OCI-LY1 (cell line): ENCODE measurements around the gene DPH1.

Source experiments
- H2AFZ ChIP-seq: fragments of 200-600 bp; sonication (generic), shearing (Covaris generic); 2 replicates; pipeline ENCODE4 v1.6.0; 2014; ENCODE audit warnings: antibody characterized with exemption, mild to moderate bottlenecking, low read length
- H3F3A ChIP-seq: fragments of 200-600 bp; sonication (generic), shearing (Covaris generic); 2 replicates; pipeline ENCODE4 v1.6.0; 2014; ENCODE audit warnings: mild to moderate bottlenecking, antibody characterized with exemption, low read length, moderate library complexity; ENCODE audit not compliant: insufficient read depth
- H3K27ac ChIP-seq: fragments of 200-600 bp; sonication (generic); 2 replicates; pipeline ENCODE4 v1.5.1; 2014; ENCODE audit warnings: low read length, mixed run types, mild to moderate bottlenecking, low read depth; ENCODE audit not compliant: poor library complexity, severe bottlenecking
- H3K27me3 ChIP-seq: fragments of 200-600 bp; sonication (generic); 2 replicates; pipeline ENCODE4 v1.6.0; 2014; ENCODE audit warnings: antibody characterized with exemption, mild to moderate bottlenecking, low read length, moderate library complexity; ENCODE audit not compliant: insufficient read depth
- H3K36me3 ChIP-seq: fragments of 200-600 bp; sonication (generic); 2 replicates; pipeline ENCODE4 v1.6.1; 2014; ENCODE audit warnings: mild to moderate bottlenecking, antibody characterized with exemption, low read length, moderate library complexity, mixed read lengths; ENCODE audit not compliant: insufficient read depth
- H3K4me1 ChIP-seq: fragments of 200-600 bp; sonication (generic); 2 replicates; pipeline ENCODE4 v1.5.1; 2014; ENCODE audit warnings: mild to moderate bottlenecking, low read length, moderate library complexity; ENCODE audit not compliant: insufficient read depth, severe bottlenecking
- H3K4me2 ChIP-seq: fragments of 200-600 bp; sonication (generic), shearing (Covaris generic); 2 replicates; pipeline ENCODE4 v1.6.1; 2014; ENCODE audit warnings: low read length
- H3K4me3 ChIP-seq: fragments of 200-600 bp; sonication (generic); 2 replicates; pipeline ENCODE4 v1.5.1; 2014; ENCODE audit warnings: low read length, low read depth, mild to moderate bottlenecking, mixed read lengths; ENCODE audit not compliant: poor library complexity, severe bottlenecking
- H3K79me2 ChIP-seq: fragments of 200-600 bp; shearing (Covaris generic); 2 replicates; pipeline ENCODE4 v1.6.1; 2016; ENCODE audit warnings: mixed run types, low read length, mixed read lengths; ENCODE audit not compliant: insufficient read depth
- H3K9ac ChIP-seq: fragments of 200-600 bp; sonication (generic), shearing (Covaris generic); 2 replicates; pipeline ENCODE4 v1.6.1; 2014; ENCODE audit warnings: mild to moderate bottlenecking, low read length, mixed read lengths
- H3K9me2 ChIP-seq: fragments of 200-600 bp; sonication (generic), shearing (Covaris generic); 2 replicates; pipeline ENCODE4 v1.6.1; 2014; ENCODE audit warnings: low read depth, mild to moderate bottlenecking, low read length, mixed read lengths
- H3K9me3 ChIP-seq: fragments of 200-600 bp; shearing (Covaris generic); 2 replicates; pipeline ENCODE4 v1.6.1; 2014; ENCODE audit warnings: low read length, mixed read lengths
- H4K20me1 ChIP-seq: fragments of 200-600 bp; sonication (generic), shearing (Covaris generic); 2 replicates; pipeline ENCODE4 v1.6.0; 2016; ENCODE audit warnings: mild to moderate bottlenecking, low read length; ENCODE audit not compliant: insufficient read depth
- CTCF ChIP-seq: fragments of 200-600 bp; sonication (generic), shearing (Covaris generic); IDR thresholded peaks from 2 replicates; pipeline ENCODE4 v1.5.1; 2017; ENCODE audit warnings: mild to moderate bottlenecking, antibody characterized with exemption, low read length, moderate library complexity, mixed read lengths
- EZH2 ChIP-seq: fragments of 200-600 bp; sonication (generic), shearing (Covaris generic); IDR thresholded peaks from 2 replicates; pipeline ENCODE4 v1.8.0; 2017; ENCODE audit warnings: borderline replicate concordance, mixed run types, mild to moderate bottlenecking, antibody characterized with exemption, low read length, moderate library complexity, mixed read lengths

DPH1 gene

GRCh38 chr17:2035541-2036488 is 5.9 kb downstream of the DPH1 start:
- Histone ChIP-seq H3K27ac (no peak overlapping the region), H3K9ac (no peak overlapping the region), H3K36me3 (peaks cover 28% of the 10 kb centered on the region), H3F3A (no peaks in the 10 kb centered on the region), H3K4me2 (no peak overlapping the region), H3K9me2 (no peaks in the 10 kb centered on the region), H4K20me1 (no peaks in the 10 kb centered on the region), H3K4me1 (peaks cover 10% of the 10 kb centered on the region), H3K27me3 (no peaks in the 10 kb centered on the region), H2AFZ (no peak overlapping the region), H3K79me2 (no peaks in the 10 kb centered on the region), H3K9me3 (no peaks in the 10 kb centered on the region), H3K4me3 (no peak overlapping the region)
- TF ChIP-seq EZH2 (no peak), CTCF (no peak)

- Histone ChIP-seq H2AFZ (no peak overlapping the region), H3K27me3 (no peaks in the 10 kb centered on the region), H3K9me3 (no peaks in the 10 kb centered on the region), H3K27ac (no peak overlapping the region), H3K36me3 (peaks cover 28% of the 10 kb centered on the region), H3K4me3 (no peak overlapping the region), H3K9ac (no peak overlapping the region), H3K9me2 (no peaks in the 10 kb centered on the region), H3K4me2 (no peak overlapping the region), H3K4me1 (peaks cover 5% of the 10 kb centered on the region), H3F3A (no peaks in the 10 kb centered on the region), H4K20me1 (no peaks in the 10 kb centered on the region), H3K79me2 (no peaks in the 10 kb centered on the region)
- TF ChIP-seq CTCF (no peak), EZH2 (no peak)
Observed at GRCh38 chr17:2037155-2037554, 7.2 kb downstream of the DPH1 start.

- Histone ChIP-seq H3K9me2 (no peaks in the 10 kb centered on the region), H3K4me3 (no peak overlapping the region), H3F3A (no peaks in the 10 kb centered on the region), H3K4me1 (peaks cover 17% of the 10 kb centered on the region), H3K9me3 (no peaks in the 10 kb centered on the region), H3K79me2 (no peaks in the 10 kb centered on the region), H3K9ac (no peak overlapping the region), H4K20me1 (no peaks in the 10 kb centered on the region), H2AFZ (no peak overlapping the region), H3K27ac (no peak overlapping the region), H3K36me3 (peaks cover 52% of the 10 kb centered on the region), H3K4me2 (no peak overlapping the region), H3K27me3 (no peaks in the 10 kb centered on the region)
- TF ChIP-seq EZH2 (no peak), CTCF (no peak)
Observed at GRCh38 chr17:2040219-2040827, 10.4 kb downstream of the DPH1 start.
